HepG2 (cell line): Measurements from ENCODE around the gene GSK3B. TPM values are rescaled to one million over a fixed set of nuclear protein-coding genes. Genes with fewer than 3 reads are reported as not detected.

Experiments
- ARNTL ChIP-seq: sonication (generic); formaldehyde crosslinking; IDR thresholded peaks from 2 replicates; pipeline ENCODE4 v1.4.0; 2020; ENCODE audit warnings: mild to moderate bottlenecking, missing genetic modification reagents
- ESRRA ChIP-seq: sonication (generic); formaldehyde crosslinking; IDR thresholded peaks from 2 replicates; pipeline ENCODE4 v1.5.1; 2020; ENCODE audit warnings: mild to moderate bottlenecking, low read depth, missing genetic modification reagents
- FOXC1 ChIP-seq: sonication (generic); formaldehyde crosslinking; IDR thresholded peaks from 2 replicates; pipeline ENCODE4 v1.8.0; 2022; ENCODE audit warnings: mild to moderate bottlenecking, missing genetic modification reagents, borderline replicate concordance
- HDAC2 ChIP-seq: sonication (generic); formaldehyde crosslinking; IDR thresholded peaks from 2 replicates; pipeline ENCODE4 v1.4.0; 2020; ENCODE audit warnings: missing genetic modification reagents
- HNF1B ChIP-seq: sonication (generic); formaldehyde crosslinking; IDR thresholded peaks from 2 replicates; pipeline ENCODE4 v1.5.1; 2020; ENCODE audit warnings: mild to moderate bottlenecking, moderate library complexity, missing genetic modification reagents
- HNF4G ChIP-seq, 2 experiments: sonication (generic) in 1 of 2; formaldehyde crosslinking in 1 of 2; IDR thresholded peaks; 2 replicates each; pipeline versions ENCODE4 v1.4.0 to v1.6.1; 2011 to 2020; ENCODE audit warnings: borderline replicate concordance in 2 of 2, low read depth in 2 of 2, mild to moderate bottlenecking in 2 of 2, low read length in 1 of 2, missing genetic modification reagents in 1 of 2, moderate library complexity in 1 of 2
- IKZF4 ChIP-seq: sonication (generic); formaldehyde crosslinking; IDR thresholded peaks from 2 replicates; pipeline ENCODE4 v1.5.1; 2020; ENCODE audit warnings: borderline replicate concordance, mild to moderate bottlenecking, low read depth, missing genetic modification reagents; ENCODE audit errors: not compliant biosample characterization
- IRX3 ChIP-seq: sonication (generic); formaldehyde crosslinking; IDR thresholded peaks from 2 replicates; pipeline ENCODE4 v1.8.1; 2023; ENCODE audit warnings: mild to moderate bottlenecking, low read depth, missing genetic modification reagents, borderline replicate concordance
- NFIB ChIP-seq: sonication (generic); formaldehyde crosslinking; IDR thresholded peaks from 2 replicates; pipeline ENCODE4 v1.9.0; 2021; ENCODE audit warnings: missing genetic modification reagents, mild to moderate bottlenecking, borderline replicate concordance
- RFX1 ChIP-seq: fragments of 450-650 bp; IDR thresholded peaks from 2 replicates; pipeline ENCODE4 v1.6.1; 2017
- SRY ChIP-seq: sonication (generic); formaldehyde crosslinking; IDR thresholded peaks from 2 replicates; pipeline ENCODE4 v1.8.0; 2022; ENCODE audit warnings: mild to moderate bottlenecking, missing genetic modification reagents
- TOE1 ChIP-seq: sonication (generic); formaldehyde crosslinking; IDR thresholded peaks from 2 replicates; pipeline ENCODE4 v1.4.0; 2020; ENCODE audit warnings: mild to moderate bottlenecking, missing genetic modification reagents
- TRIM22 ChIP-seq: fragments of 450-650 bp; IDR thresholded peaks from 2 replicates; pipeline ENCODE4 v1.6.1; 2017
- WIZ ChIP-seq: sonication (generic); formaldehyde crosslinking; IDR thresholded peaks from 2 replicates; pipeline ENCODE4 v1.5.1; 2020; ENCODE audit warnings: mild to moderate bottlenecking, missing genetic modification reagents
- ZFP90 ChIP-seq: sonication (generic); formaldehyde crosslinking; IDR thresholded peaks from 2 replicates; pipeline ENCODE4 v1.8.0; 2022; ENCODE audit warnings: missing genetic modification reagents, mild to moderate bottlenecking, inconsistent platforms, borderline replicate concordance
- ZNF256 ChIP-seq: sonication (generic); formaldehyde crosslinking; conservative IDR thresholded peaks from 2 replicates; pipeline ENCODE4 v1.4.0; 2020; ENCODE audit warnings: missing genetic modification reagents
- ZNF331 ChIP-seq: sonication (generic); formaldehyde crosslinking; IDR thresholded peaks from 2 replicates; pipeline ENCODE4 v1.4.0; 2020; ENCODE audit warnings: missing genetic modification reagents
- ZNF335 ChIP-seq: sonication (generic); formaldehyde crosslinking; IDR thresholded peaks from 2 replicates; pipeline ENCODE4 v1.4.0; 2020; ENCODE audit warnings: missing genetic modification reagents
- ZNF501 ChIP-seq: sonication (generic); formaldehyde crosslinking; IDR thresholded peaks from 2 replicates; pipeline ENCODE4 v1.5.1; 2020; ENCODE audit warnings: mild to moderate bottlenecking, moderate library complexity, missing genetic modification reagents
- ZNF607 ChIP-seq: sonication (generic); formaldehyde crosslinking; IDR thresholded peaks from 2 replicates; pipeline ENCODE4 v1.5.1; 2020; ENCODE audit warnings: missing genetic modification reagents, mild to moderate bottlenecking, borderline replicate concordance
- ZNF720 ChIP-seq: sonication (generic); formaldehyde crosslinking; IDR thresholded peaks from 2 replicates; pipeline ENCODE4 v1.4.0; 2020; ENCODE audit warnings: missing genetic modification reagents
- ZNF75D ChIP-seq: sonication (generic); formaldehyde crosslinking; IDR thresholded peaks from 2 replicates; pipeline ENCODE4 v1.8.1; 2023; ENCODE audit warnings: missing genetic modification reagents, mild to moderate bottlenecking, borderline replicate concordance
- ZNF891 ChIP-seq: sonication (generic); formaldehyde crosslinking; IDR thresholded peaks from 2 replicates; pipeline ENCODE4 v1.5.0; 2020; ENCODE audit warnings: mild to moderate bottlenecking, missing genetic modification reagents
- polyA plus RNA-seq, 8 experiments: library from polyadenylated mRNA; depleted of rRNA in 3 of 8; stranded (reverse) in 7 of 8; unstranded in 1 of 8; fragments of >200 nt; fragmentation: Illumina TruSeq in 4 of 8; extraction: Trizol in 4 of 8; gene quantifications; 2 replicates each; pipeline versions ENCODE4 v1.2.1 to v1.2.3, GENCODE V29; 2011 to 2016; ENCODE audit warnings: low read depth in 4 of 8, missing spikeins in 1 of 8, mixed read lengths in 1 of 8; ENCODE audit not compliant: insufficient read depth in 1 of 8
- total RNA-seq, 5 experiments: library from RNA; depleted of rRNA; stranded (reverse); fragments of >200 nt; fragmentation: Illumina TruSeq; extraction: Trizol; gene quantifications; 2 replicates each; pipeline ENCODE4 v1.2.3, GENCODE V29; 2016; ENCODE audit warnings: low read depth in 1 of 5
- TF ChIP-seq, protein P1 (sequence below): IDR thresholded peaks from 2 replicates; pipeline ENCODE4 v1.6.1; 2018; ENCODE audit warnings: missing genetic modification reagents
- TF ChIP-seq, protein P2 (sequence below): sonication (generic); formaldehyde crosslinking; IDR thresholded peaks from 2 replicates; pipeline ENCODE4 v1.4.0; 2020; ENCODE audit warnings: mild to moderate bottlenecking, missing genetic modification reagents

The GSK3B gene
- total and polyA plus RNA-seq, 2 of the 13 experiments (the other 11 are each of a cell fraction or from before 2014, with no cell fraction given): 22.3 to 30.1 TPM

- peak; percentile 82; the same call in 1 of the 2 replicates for TF ChIP-seq ZFP90 (CRISPR knock-in tag)
- TF ChIP-seq NFIB (CRISPR knock-in tag): no peak
- no peak; the same call in 1 of the 2 replicates for TF ChIP-seq WIZ
- peak; percentile 91 for TF ChIP-seq SRY (CRISPR knock-in tag)
- no peak for TF ChIP-seq ZNF75D (CRISPR knock-in tag)
- peak; percentile 96 for TF ChIP-seq ZNF501 (CRISPR knock-in tag)
- TF ChIP-seq HDAC2 (CRISPR knock-in tag): 0 out of 2 replicates have a peak, but pooled peaks have one; percentile 35
- TF ChIP-seq ZNF720 (CRISPR knock-in tag): no peak
- TF ChIP-seq FOXC1 (CRISPR knock-in tag): peak; percentile 35; the same call in 1 of the 2 replicates
- no peak for TF ChIP-seq HNF4G (IDR thresholded peaks at IDR 0.05; ENCODE audit: borderline replicate concordance, low read depth, low read length)
- TF ChIP-seq HNF4G (CRISPR knock-in tag; IDR thresholded peaks at IDR 0.05; ENCODE audit: borderline replicate concordance, low read depth): peak; percentile 62; the same call in 1 of the 2 replicates
- no peak; the same call in 1 of the 2 replicates for TF ChIP-seq ZNF256 (CRISPR knock-in tag)
- peak; percentile 62; the same call in 1 of the 2 replicates for TF ChIP-seq ARNTL (CRISPR knock-in tag)
- TF ChIP-seq, protein P1, sequence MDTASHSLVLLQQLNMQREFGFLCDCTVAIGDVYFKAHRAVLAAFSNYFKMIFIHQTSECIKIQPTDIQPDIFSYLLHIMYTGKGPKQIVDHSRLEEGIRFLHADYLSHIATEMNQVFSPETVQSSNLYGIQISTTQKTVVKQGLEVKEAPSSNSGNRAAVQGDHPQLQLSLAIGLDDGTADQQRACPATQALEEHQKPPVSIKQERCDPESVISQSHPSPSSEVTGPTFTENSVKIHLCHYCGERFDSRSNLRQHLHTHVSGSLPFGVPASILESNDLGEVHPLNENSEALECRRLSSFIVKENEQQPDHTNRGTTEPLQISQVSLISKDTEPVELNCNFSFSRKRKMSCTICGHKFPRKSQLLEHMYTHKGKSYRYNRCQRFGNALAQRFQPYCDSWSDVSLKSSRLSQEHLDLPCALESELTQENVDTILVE (CRISPR knock-in tag): no peak; the same call in 1 of the 2 replicates
- no peak; the same call in 1 of the 2 replicates for TF ChIP-seq ESRRA (CRISPR knock-in tag)
- 0 out of 2 replicates have a peak, but pooled peaks have one; percentile 35 for TF ChIP-seq ZNF331 (CRISPR knock-in tag)
- no peak for TF ChIP-seq TRIM22
- TF ChIP-seq TOE1: 0 out of 2 replicates have a peak, but pooled peaks have one; percentile 37
- TF ChIP-seq ZNF891 (CRISPR knock-in tag): peak; percentile 52
- peak; percentile 71; the same call in 1 of the 2 replicates for TF ChIP-seq HNF1B (CRISPR knock-in tag)
- TF ChIP-seq ZNF335 (CRISPR knock-in tag): peak; percentile 81; the same call in 1 of the 2 replicates
- TF ChIP-seq, protein P2, sequence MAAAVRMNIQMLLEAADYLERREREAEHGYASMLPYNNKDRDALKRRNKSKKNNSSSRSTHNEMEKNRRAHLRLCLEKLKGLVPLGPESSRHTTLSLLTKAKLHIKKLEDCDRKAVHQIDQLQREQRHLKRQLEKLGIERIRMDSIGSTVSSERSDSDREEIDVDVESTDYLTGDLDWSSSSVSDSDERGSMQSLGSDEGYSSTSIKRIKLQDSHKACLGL: peak; percentile 91
- no peak for TF ChIP-seq IRX3
- peak; percentile 52 for TF ChIP-seq IKZF4
- no peak for TF ChIP-seq RFX1
- peak; percentile 76 for TF ChIP-seq ZNF607
Observed at GRCh38 chr3:120095226-120095978, 1.2 kb upstream of the GSK3B start (continued).
